ENCODE data around the gene MYL9.
"Not testable (repeated sequence)": the region's sequence is repeated elsewhere in the genome, so short reads cannot be mapped to it uniquely, and the experiment has no call there.

GRCh38 chr20:36564726-36565121 lies 23.4 kb downstream of the MYL9 start:
- not testable (repeated sequence) for TF ChIP-seq CTCF, MAX (IDR thresholded peaks at IDR 0.05; ENCODE audit: low read depth, low read length)

All from NB4 (cell line).